Thymus (tissue), 11 donors: ENCODE measurements around the gene PPIP5K1. TPM values are rescaled to one million over a fixed set of nuclear protein-coding genes. Genes with fewer than 3 reads are reported as not detected.
A peak's percentile ranks its signal among the peaks of the same experiment; 100 is the strongest.

Experiments used
- DNase-seq, 9 donors: peaks; one replicate each; pipeline ENCODE4 v3.0.0-alpha.2; 2013; ENCODE audit warnings: low spot score in 9 of 9, low read depth in 6 of 9, missing footprints in 1 of 9
- H3K27ac ChIP-seq, 2 donors: one replicate each; pipeline ENCODE4 v1.5.1; 2013; ENCODE audit warnings: control low read depth in 1 of 2, low read depth in 1 of 2, low read length in 1 of 2, mild to moderate bottlenecking in 1 of 2, moderate library complexity in 1 of 2
- H3K27me3 ChIP-seq, 2 donors: one replicate each; pipeline ENCODE4 v1.5.1; 2013; ENCODE audit warnings: low read length in 1 of 2; ENCODE audit not compliant: control insufficient read depth in 2 of 2, insufficient read depth in 1 of 2
- H3K36me3 ChIP-seq, 2 donors: one replicate each; pipeline ENCODE4 v1.5.1; 2013; ENCODE audit warnings: low read length in 1 of 2, mild to moderate bottlenecking in 1 of 2, moderate library complexity in 1 of 2; ENCODE audit not compliant: control insufficient read depth in 2 of 2, insufficient read depth in 2 of 2
- H3K4me1 ChIP-seq, 2 donors: one replicate each; pipeline ENCODE4 v1.5.1; 2013; ENCODE audit warnings: low read length in 2 of 2; ENCODE audit not compliant: control insufficient read depth in 2 of 2, insufficient read depth in 2 of 2
- H3K4me3 ChIP-seq, 2 donors: one replicate each; pipeline ENCODE4 v1.5.1; 2013; ENCODE audit warnings: low read length in 2 of 2, control low read depth in 1 of 2, mild to moderate bottlenecking in 1 of 2
- H3K9me3 ChIP-seq, 2 donors: one replicate each; pipeline ENCODE4 v1.5.1; 2013; ENCODE audit warnings: low read length in 1 of 2, mild to moderate bottlenecking in 1 of 2; ENCODE audit not compliant: control insufficient read depth in 2 of 2, insufficient read depth in 1 of 2
- WGBS: extraction: QIAGEN DNeasy Blood & Tissue Kit; methylation state at CpG from one replicate; pipeline ENCODE4 v1.1.7; 2013; 5-methylcytosine and 5-hydroxymethylcytosine counted together
- polyA plus RNA-seq: library from polyadenylated mRNA; stranded (reverse); fragments of 200-250 nt; gene quantifications from one replicate; pipeline ENCODE4 v1.2.3, GENCODE V29; 2013
- total RNA-seq: library from RNA; stranded (reverse); fragments of 120-200 nt; gene quantifications from one replicate; pipeline ENCODE4 v1.2.4, GENCODE V29; 2013
- donor health status: healthy.

PPIP5K1 gene
- total and polyA plus RNA-seq, 2 donors, result 4.6 to 5.7 TPM

- no peak for DNase-seq
- Histone ChIP-seq H3K27ac (peak overlapping the region; percentile 3 to 48), H3K9me3 (no peaks in the 10 kb centered on the region), H3K36me3 (peaks cover 8 to 10% of the 10 kb centered on the region in 2 donors), H3K27me3 (no peaks in the 10 kb centered on the region), H3K4me1 (peaks cover 56 to 83% of the 10 kb centered on the region in 2 donors), H3K4me3 (peak overlapping the region in 1 of 2 donors; percentile 3)
- WGBS, result 69% methylated on average over 5 of the region's 5 CpGs
These were observed 73.8 kb downstream of the PPIP5K1 start for GRCh38 chr15:43516185-43516584.

- H3K36me3 ChIP-seq, result peaks cover 3 to 5% of the 10 kb centered on the region in 2 donors
- no peaks in the 10 kb centered on the region for H3K27me3 ChIP-seq
- peak overlapping the region in 1 of 2 donors; percentile 48 for H3K27ac ChIP-seq
- no peak for DNase-seq
- WGBS, result 8% methylated on average over 2 of the region's 2 CpGs
- H3K9me3 ChIP-seq, result no peaks in the 10 kb centered on the region
- no peak overlapping the region for H3K4me3 ChIP-seq
- H3K4me1 ChIP-seq, result peaks cover 57 to 86% of the 10 kb centered on the region in 2 donors
These were observed 74.3 kb downstream of the PPIP5K1 start for GRCh38 chr15:43515741-43516140.

GRCh38 chr15:43514241-43515057, 75.6 kb downstream of the PPIP5K1 start:
- 68% methylated on average over 4 of the region's 4 CpGs for WGBS
- peak in 2 of 9 donors; percentile 39 to 68 for DNase-seq
- Histone ChIP-seq H3K4me1 (peaks cover 51 to 85% of the 10 kb centered on the region in 2 donors), H3K4me3 (no peak overlapping the region), H3K27me3 (no peaks in the 10 kb centered on the region), H3K27ac (peak overlapping the region in 1 of 2 donors; percentile 76), H3K9me3 (no peaks in the 10 kb centered on the region), H3K36me3 (no peaks in the 10 kb centered on the region)

GRCh38 chr15:43513550-43513949, 76.5 kb downstream of the PPIP5K1 start:
- 84% methylated on average over 1 of the region's 1 CpG for WGBS
- no peak overlapping the region for H3K4me3 ChIP-seq
- peaks cover 51 to 84% of the 10 kb centered on the region in 2 donors for H3K4me1 ChIP-seq

GRCh38 chr15:43511012-43511885, 78.8 kb downstream of the PPIP5K1 start:
- no peaks in the 10 kb centered on the region for H3K27me3 ChIP-seq
- WGBS, result 6% methylated on average over 39 of the region's 39 CpGs
- H3K4me1 ChIP-seq, result peaks cover 41 to 66% of the 10 kb centered on the region in 2 donors
- no peaks in the 10 kb centered on the region for H3K9me3 ChIP-seq
- peak in 1 of 9 donors; percentile 60 for DNase-seq
- H3K27ac ChIP-seq, result peak overlapping the region; percentile 62 to 95
- no peaks in the 10 kb centered on the region for H3K36me3 ChIP-seq
- H3K4me3 ChIP-seq, result peak overlapping the region; percentile 63 to 74

More at GRCh38 chr15:43513550-43513949, 76.5 kb downstream of the PPIP5K1 start:
- DNase-seq, result no peak
- Histone ChIP-seq H3K9me3 (no peaks in the 10 kb centered on the region), H3K27ac (peak overlapping the region in 1 of 2 donors; percentile 76), H3K27me3 (no peaks in the 10 kb centered on the region), H3K36me3 (no peaks in the 10 kb centered on the region)

- 1% methylated on average over 41 of the region's 41 CpGs for WGBS
- Histone ChIP-seq H3K36me3 (no peaks in the 10 kb centered on the region), H3K9me3 (no peaks in the 10 kb centered on the region), H3K4me1 (peaks cover 33 to 59% of the 10 kb centered on the region in 2 donors), H3K27ac (peak overlapping the region; percentile 91 to 95), H3K27me3 (no peaks in the 10 kb centered on the region), H3K4me3 (peak overlapping the region; percentile 63 to 74)
- peak; percentile 87 to 97 (median 94) for DNase-seq
These were observed 79.6 kb downstream of the PPIP5K1 start for GRCh38 chr15:43510200-43511011.

GRCh38 chr15:43509660-43510199, 80.3 kb downstream of the PPIP5K1 start:
- no peak for DNase-seq
- H3K4me3 ChIP-seq, result peak overlapping the region; percentile 63 to 74
- H3K36me3 ChIP-seq, result no peaks in the 10 kb centered on the region
- peak overlapping the region; percentile 58 to 95 for H3K27ac ChIP-seq
- no peaks in the 10 kb centered on the region for H3K9me3 ChIP-seq
- WGBS, result 68% methylated on average over 8 of the region's 8 CpGs
- peaks cover 27 to 52% of the 10 kb centered on the region in 2 donors for H3K4me1 ChIP-seq
- no peaks in the 10 kb centered on the region for H3K27me3 ChIP-seq

GRCh38 chr15:43508991-43509659, 80.9 kb downstream of the PPIP5K1 start:
- Histone ChIP-seq H3K36me3 (no peaks in the 10 kb centered on the region), H3K27me3 (no peaks in the 10 kb centered on the region), H3K4me1 (peaks cover 23 to 47% of the 10 kb centered on the region in 2 donors), H3K27ac (peak overlapping the region; percentile 3 to 95), H3K4me3 (no peak overlapping the region), H3K9me3 (no peaks in the 10 kb centered on the region)
- no peak for DNase-seq
- 86% methylated on average over 9 of the region's 9 CpGs for whole genome bisulfite sequencing
